ENCODE measurements around the gene GALNT17.
"Not testable (repeated sequence)": the region's sequence is repeated elsewhere in the genome, so short reads cannot be mapped to it uniquely, and the experiment has no call there.

The GALNT17 gene

GRCh38 chr7:71548746-71549145 lies 416.8 kb downstream of the GALNT17 start:
- no peak for DNase-seq (ENCODE audit: low read depth in 1 of 2, low spot score in 1 of 2)

DNA sequence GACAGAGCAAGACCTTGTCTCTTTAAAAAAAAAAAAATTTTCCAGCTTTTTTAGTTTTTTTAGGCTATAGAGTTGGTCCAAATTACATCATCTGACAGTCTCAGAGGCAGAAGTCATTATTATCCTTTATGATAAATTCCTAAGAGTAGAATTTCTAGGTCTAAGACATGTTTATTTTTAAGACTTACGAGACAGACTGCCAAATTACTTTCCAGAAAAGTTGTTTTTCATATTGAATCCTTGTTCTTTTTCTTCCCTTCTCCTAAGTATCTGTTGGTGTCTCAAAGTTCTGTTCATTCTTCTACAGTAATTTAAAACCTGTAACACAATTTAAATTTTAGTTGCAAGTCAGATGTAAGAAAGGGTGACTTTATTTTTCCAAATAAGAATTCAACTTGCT lies 421.4 kb downstream of the GALNT17 start:
- no peak for DNase-seq (ENCODE audit: low read depth in 1 of 2, low spot score in 1 of 2)

GRCh38 chr7:71555758-71556157 lies 423.8 kb downstream of the GALNT17 start:
- DNase-seq (ENCODE audit: low read depth in 1 of 2, low spot score in 1 of 2), result no peak

- no peak for DNase-seq (ENCODE audit: low read depth in 1 of 2, low spot score in 1 of 2)
Measured at GRCh38 chr7:71558806-71559613, 427.1 kb downstream of the GALNT17 start.

DNA sequence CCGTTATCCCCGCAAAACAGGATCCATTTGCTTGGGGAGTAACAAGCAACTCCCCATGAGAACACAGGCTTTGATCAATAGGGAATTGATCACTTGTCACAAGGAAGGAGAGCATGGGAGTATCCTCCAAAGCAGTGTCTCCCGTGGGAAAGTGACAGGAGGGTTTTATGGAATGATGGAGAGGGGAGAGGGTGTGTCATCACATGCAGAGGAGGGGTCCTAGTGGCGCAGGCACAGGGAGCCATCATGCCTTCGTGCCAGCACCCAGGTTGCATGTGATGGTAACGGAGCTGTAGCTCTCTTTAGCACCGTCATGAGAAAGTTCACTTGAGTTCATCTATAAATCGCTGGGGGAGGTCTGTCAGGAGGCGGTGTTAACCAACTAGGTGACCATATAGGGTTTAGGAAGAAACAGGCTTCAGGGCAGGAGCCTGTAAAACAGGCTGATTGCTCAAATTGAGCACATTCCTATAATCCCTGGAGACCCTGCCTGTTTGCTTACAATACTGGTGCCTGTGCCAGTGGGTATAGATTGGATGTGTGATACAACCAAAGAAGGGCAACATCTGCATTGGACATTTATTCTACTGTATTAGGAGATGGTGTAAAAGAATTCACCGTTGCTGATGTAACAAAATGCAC lies 428.5 kb downstream of the GALNT17 start:
- DNase-seq (ENCODE audit: low read depth in 1 of 2, low spot score in 1 of 2), result no peak

DNA sequence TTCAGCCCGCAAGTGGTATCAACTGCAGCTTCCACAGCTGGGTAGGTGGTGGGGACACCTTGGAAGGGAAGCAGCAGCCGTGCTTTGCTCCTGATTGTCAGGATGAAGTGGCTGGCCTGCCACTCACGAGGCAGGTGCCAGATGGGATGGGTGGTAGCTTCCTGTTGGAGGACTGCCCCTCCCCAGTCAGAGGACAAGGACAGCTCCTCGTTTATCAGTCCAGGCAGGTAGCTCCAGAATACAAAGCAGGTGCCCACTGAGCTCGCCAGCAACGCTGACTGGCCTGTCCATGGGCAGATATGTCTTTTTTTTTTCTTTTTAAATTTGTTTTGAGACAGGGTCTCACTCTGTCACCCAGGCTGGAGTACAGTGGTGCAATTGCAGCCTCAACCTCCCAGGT lies 431.3 kb downstream of the GALNT17 start:
- no peak for DNase-seq (ENCODE audit: low read depth in 1 of 2, low spot score in 1 of 2)

DNA sequence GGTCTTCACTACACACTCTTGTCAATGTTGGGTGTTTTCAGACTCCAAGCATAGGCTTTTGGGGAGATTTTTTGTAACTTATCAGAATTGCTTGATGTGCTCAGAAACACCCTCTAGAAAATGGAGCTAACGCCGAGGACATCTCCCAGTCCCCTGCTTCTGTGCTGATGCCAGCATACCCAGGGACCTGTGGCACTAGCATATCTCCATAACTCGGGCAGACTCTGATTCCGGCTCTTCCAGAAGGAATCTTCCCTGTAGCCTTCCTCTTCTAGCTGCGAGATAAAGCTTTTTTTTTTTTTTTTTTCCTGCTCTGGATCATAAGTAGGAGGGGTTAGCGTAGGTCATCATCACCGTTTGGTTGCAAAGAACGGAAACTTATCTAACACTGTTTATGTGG lies 434.4 kb downstream of the GALNT17 start:
- DNase-seq (ENCODE audit: low read depth in 1 of 2, low spot score in 1 of 2), result no peak

DNA sequence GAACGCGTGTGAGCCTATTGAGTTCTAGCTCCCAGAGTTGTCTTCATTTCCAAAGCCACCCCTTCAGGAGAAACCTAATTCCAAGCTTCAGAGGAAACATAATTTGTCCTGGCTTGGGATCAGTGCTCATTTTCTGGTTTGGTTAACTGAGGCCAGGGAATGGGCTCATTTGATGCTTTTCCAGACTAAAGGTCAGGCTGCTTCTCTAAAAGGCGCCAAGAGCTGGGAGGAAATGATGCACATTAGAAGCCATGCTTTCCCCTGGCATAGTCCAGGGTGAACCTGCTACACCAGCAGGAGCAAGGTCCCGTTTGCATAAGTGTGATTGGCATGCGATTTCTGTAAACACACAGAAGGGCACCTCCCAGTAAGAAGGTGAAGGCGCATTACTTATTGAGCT lies 435.0 kb downstream of the GALNT17 start:
- DNase-seq (ENCODE audit: low read depth in 1 of 2, low spot score in 1 of 2), result no peak

DNA sequence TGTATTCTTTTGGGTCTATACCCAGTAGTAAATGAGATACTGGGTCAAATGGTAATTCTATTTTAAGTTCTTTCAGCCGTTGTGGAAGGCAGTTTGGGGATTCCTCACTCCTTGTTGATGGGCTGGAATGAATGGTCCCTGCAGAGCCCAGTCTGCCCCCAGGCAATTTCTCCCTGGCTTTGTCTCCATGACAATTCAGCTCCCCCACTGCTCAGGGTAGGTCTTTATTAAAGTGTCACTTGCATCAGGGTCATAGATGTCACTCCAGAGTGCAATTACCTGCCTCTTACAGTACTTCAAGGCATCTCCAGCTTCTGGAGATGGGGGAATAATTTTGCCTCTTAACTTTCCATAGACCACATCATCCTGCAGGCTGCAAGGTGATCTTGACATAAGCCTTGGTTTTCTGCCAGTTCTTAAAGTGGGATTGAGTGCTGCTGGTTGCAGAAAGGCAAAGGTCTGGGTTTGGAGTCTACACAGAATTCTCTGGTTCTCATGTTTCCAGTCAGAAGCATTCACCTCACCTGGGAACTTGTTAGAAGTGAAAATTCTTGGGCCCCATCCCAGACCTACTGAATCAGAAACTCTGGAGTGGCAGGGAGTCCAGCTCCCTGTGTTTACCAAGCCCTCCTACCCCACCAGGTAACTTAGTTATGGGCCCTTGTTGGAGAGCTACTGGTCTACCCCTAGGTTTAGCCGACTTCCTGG lies 442.4 kb downstream of the GALNT17 start:
- no peak for DNase-seq (ENCODE audit: low read depth in 1 of 2, low spot score in 1 of 2)

GRCh38 chr7:71580027-71580426 lies 448.1 kb downstream of the GALNT17 start:
- DNase-seq (ENCODE audit: low read depth in 1 of 2, low spot score in 1 of 2), result no peak

DNA sequence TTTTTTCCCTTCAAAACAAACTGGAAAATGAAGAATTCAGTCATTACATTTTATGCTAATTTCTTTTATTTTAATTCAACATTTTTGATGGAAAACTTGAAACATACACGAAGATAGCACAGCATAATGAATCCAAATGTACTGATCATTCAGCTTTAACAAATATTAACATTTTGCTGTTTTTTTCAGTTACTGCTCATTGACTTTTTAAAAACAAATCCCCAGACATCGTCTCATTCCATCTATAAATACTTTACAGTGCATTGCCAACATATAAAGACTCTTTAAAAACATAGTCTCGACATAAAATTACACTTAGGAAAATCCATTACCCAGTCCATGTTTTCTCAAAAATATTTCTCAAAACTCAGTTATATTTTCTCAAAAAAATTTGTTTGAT lies 452.3 kb downstream of the GALNT17 start:
- DNase-seq (ENCODE audit: low read depth in 1 of 2, low spot score in 1 of 2), result no peak

GRCh38 chr7:71591876-71592275 lies 459.9 kb downstream of the GALNT17 start:
- DNase-seq (ENCODE audit: low read depth in 1 of 2, low spot score in 1 of 2), result no peak

- not testable (repeated sequence) for DNase-seq (ENCODE audit: low read depth in 1 of 2, low spot score in 1 of 2)
Measured at GRCh38 chr7:71592388-71592787, 460.4 kb downstream of the GALNT17 start.

DNA sequence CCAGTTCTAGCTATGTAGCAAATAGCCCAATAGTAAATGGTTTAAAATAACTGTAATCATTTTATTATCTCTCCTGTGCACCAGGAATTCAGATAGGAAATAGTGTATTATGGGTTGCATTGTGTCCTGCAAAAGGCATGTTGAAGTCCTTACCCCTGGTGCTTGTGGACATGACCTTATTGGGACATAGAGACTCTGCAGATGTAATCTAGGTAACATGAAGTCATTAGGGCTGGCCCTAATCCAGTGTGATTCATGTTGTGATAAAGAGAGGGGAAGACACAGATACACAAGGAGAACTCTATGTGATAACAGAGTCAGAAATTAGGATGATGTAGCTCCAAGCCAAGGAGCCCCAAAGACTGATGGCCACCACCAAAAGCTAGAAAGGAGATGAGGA lies 462.8 kb downstream of the GALNT17 start:
- DNase-seq (ENCODE audit: low read depth in 1 of 2, low spot score in 1 of 2), result no peak

- no peak for DNase-seq (ENCODE audit: low read depth in 1 of 2, low spot score in 1 of 2)
Measured at GRCh38 chr7:71595176-71595575, 463.2 kb downstream of the GALNT17 start.

- no peak for DNase-seq (ENCODE audit: low read depth in 1 of 2, low spot score in 1 of 2)
Measured at GRCh38 chr7:71598553-71598952, 466.6 kb downstream of the GALNT17 start.

DNA sequence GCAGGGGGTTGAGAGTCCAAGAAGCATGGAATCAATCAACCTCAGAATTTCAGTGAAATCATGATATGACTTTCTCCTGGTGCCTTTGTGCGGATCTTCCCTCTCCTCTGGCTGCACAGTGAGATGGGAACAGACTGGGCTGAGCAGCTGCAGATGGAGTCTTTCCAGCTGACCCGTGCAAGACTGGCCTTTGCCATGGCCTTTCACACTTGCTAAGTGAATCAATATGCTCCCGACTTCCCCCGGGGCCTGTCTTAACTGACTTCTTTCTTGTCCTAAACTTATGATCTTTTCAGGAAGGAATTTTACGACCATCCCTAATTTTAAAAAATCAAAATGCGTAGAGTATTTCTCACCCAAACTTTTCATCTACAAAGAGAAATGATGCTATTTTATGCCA lies 469.9 kb downstream of the GALNT17 start:
- no peak for DNase-seq (ENCODE audit: low read depth in 1 of 2, low spot score in 1 of 2)

GRCh38 chr7:71604818-71605414 lies 473.0 kb downstream of the GALNT17 start:
- no peak for DNase-seq (ENCODE audit: low read depth in 1 of 2, low spot score in 1 of 2)

DNA sequence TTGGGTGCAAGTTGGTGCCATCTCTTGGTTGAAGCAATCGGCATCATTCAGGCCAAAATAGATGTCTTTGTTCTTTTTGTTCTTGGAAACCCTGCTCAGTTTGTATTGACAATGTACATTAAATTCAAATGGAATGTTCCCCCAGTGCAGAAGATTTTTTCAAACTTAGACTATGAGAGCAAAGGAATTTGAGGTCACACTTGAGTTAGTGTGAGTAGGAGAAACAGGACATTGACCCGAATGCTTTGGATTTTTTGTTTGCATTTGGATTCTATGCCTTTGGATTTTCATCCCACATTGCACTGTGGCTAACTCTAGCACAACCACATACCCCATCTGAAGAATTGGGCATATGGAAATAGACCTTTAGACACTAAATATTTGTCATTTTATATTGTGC lies 480.0 kb downstream of the GALNT17 start:
- no peak for DNase-seq (ENCODE audit: low read depth in 1 of 2, low spot score in 1 of 2)

DNA sequence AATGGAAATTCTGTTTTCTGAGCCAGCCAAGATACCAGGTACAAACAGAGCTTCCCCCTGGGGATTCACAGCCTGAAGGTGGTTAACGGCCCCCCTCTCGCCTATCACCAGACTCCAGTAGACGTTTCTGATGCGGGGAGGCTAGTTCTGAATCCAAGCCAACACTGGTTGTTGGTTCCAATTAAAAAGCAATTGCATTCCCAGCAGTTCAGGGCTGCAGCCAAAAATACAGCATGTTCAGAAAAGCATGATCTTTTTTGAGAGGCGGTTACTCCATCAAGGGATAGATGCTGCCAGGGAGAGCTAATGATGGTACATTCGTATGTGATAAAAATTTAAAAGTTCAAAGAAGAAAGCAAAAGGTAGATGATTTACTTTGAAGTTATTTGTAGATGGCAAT lies 481.0 kb downstream of the GALNT17 start:
- DNase-seq (ENCODE audit: low read depth in 1 of 2, low spot score in 1 of 2), result no peak

DNA sequence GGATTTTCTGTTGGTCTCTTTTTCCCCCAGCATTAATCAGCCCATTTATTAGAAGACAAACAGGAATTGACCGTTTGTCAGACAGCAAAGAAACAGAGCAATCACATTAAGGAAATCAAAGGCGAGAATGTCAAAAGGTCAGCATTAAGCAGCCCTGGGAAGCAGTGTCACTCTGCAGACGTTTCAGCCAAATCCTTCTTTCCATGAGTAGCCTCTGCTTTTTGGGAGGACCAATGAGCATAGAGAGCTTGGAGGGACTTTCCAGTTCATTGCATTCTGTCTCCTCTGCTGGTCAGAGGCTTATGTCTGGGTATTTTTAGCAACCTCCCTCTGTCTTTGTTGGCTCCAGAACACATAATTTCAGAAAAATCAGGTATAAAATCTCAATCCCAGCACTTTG lies 481.4 kb downstream of the GALNT17 start:
- no peak for DNase-seq (ENCODE audit: low read depth in 1 of 2, low spot score in 1 of 2)

DNA sequence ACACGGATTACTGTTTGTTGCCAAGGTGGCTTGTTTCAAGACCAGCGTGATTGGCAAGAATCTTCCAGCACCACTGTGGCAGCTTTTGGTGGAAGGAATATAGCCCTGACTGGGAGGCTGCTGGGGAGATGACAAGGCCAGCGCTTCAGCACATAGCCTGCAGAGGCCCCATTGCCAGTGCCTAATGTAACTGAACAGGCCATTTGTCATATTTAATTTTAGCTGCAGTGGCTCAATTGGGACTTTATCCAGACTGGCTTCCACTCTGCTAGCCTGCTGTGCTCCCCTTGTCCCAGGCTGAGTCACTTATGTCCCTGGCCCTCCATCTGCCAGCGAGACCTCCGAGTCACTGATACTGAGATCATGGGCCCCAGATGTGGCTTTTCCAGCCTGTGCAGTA lies 483.1 kb downstream of the GALNT17 start:
- no peak for DNase-seq (ENCODE audit: low read depth in 1 of 2, low spot score in 1 of 2)
